GM18526 (cell line): ENCODE data around the gene SNRPA1.

Experiments used
- POLR2A ChIP-seq: IDR thresholded peaks from 3 replicates; pipeline ENCODE4 v1.6.1; 2011; ENCODE audit not compliant: insufficient read length; ENCODE audit errors: extremely low read depth

SNRPA1 gene

DNA sequence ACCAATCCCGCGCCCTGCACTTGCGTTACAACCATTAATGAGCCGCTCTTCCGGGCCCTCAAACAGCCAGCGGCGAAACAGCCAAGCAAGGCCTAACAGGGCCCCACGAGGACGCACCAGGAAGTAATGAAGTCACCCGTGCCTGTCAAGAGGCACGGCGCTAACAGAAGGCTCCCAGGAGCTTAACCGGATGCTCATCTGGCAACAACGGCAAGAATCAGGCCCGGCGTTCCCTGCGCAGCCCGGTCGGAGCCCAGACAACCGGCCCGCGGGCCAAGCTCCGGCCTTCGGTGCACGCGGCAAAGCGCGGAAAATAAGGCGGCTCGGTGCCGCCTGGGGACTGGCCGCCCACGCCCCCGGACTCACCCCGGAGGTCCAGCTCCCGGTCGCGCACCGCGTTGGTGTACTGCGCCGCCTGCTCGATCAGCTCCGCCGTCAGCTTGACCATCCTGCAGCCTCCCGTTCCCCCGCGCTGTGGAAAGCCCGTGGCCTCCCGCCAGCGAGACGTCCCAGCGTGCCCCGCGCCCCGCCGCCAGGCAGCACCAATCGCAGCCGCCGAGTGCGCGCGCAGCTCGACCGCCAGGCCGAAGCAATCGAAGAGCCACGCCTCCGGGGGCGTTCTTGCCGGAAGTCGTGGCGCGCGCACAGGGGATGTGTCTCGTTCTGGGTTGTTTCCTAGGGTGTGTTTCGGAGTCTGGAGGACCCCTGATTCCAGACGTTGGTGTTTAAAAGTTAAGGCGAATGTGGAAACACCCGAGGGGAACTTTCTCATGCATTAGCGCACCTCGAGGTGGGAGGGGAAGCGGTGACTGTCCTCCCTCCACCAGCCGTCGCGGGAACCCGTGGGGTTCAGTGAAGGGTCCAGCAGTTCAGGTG, at the start of gene SNRPA1:
TSS of gene SNRPA1 (minus strand) at position 518 of the 876 bp plus-strand sequence. CDS start at position 448, 70 bp downstream.
- TF ChIP-seq POLR2A: peak; percentile 81

DNA sequence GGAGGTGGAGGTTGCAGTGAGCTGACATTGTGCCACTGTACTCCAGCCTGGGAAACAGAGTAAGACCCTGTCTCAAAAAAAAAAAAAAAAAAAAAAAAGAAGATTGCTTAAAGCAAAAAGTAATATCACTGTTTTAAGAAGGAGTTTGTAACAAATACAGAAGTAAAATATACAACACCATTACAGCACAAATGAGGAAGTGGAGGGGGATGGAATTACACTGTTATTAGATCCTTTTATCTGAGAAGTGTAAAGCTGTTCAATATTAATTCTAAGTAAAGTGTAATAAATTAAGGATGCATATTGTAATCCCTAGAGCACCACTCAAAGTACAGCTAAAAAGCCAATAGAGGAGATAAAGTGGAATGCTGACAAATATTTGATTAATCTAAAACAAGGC, 47.0 kb upstream of the SNRPA1 start:
- no peak for TF ChIP-seq POLR2A

DNA sequence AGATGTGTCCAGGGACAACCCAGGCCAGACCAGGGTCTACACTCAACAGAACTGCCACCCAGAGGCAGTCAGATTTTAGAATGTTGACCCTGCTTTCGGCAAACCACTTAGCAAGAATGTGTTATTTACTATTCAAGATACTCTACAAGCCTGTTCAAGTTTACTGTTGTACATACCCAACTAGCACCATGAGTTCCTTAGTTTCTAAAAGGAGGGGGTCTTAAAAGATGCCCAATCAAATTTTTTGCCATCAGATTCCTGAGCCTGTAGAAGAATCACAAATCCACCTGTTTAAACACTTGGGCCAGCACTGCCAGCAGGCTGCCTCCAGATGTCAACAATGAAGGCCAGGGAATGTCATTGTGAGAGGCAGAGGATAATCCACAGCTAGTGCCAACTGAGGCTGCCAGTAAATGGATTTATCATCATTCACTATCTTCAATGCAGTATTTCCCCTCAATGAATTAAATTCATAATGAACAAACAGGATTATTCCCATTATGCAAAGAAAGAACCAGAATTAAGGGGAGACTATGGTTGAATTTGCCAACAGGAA, 43.5 kb upstream of the SNRPA1 start:
- no peak for TF ChIP-seq POLR2A

DNA sequence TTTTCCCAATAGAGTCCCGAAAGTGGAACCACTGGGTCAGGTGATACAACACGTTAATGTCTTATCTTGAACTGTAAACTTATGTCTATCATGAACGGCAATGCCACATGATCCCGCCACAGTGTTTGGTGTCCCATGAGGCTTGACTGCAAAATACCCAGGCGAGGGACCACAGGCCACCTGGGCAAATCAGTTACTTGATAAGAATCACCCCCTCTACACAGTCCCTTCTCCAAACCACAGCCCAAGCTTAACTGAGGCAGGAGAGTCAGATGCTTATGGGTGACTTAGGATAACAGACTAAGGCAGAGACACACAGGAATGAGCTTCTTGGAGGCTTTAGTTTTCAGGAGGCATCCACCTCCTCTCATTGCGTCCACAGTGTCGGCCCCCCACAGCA, 42.9 kb upstream of the SNRPA1 start:
- no peak for TF ChIP-seq POLR2A

DNA sequence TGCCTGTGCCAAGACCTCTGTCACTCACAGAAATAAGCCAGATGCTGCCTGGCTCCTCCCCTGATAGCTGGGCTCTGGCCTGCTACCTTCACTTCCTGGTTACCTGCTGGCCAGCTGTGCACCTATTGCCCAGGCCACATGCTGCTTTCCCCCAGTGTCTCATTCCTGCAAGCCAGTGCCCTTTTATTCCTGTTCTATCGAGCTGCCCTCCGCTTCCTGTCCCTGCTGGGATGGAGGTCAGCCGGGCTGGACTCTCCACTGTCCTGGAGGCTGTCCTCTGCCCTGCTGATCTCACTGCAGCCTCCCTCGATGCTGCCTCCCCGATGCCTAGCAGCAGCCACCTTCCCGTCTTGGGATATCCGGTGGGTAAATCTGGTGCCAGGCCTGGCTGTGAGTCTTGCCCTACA, 37.0 kb upstream of the SNRPA1 start:
- no peak for TF ChIP-seq POLR2A

DNA sequence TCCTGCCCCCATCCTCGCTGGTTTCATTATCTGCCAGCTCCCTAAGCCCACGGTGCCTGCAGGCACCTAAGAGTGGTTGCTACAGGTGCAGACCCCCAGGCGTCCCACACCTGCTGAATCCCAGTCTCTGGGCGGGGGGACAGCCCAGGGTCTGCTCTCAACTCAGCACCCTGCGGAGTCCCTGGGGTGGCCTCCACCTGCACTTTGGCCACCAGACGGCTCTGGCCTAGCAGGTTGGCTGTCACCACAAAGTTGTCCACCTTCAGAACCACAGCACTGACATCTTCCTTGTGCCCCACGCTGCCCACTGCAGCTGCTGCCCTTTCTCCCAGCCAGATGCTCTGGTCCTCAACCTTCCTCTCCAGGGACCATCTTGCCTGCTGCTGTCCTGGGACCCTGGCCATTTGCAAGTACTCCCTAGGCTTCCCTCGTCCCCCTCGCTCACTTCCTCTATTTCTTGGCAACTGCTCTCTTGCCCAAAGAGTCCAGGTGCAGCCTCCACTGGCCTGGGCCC, 34.9 kb upstream of the SNRPA1 start:
- no peak for TF ChIP-seq POLR2A

DNA sequence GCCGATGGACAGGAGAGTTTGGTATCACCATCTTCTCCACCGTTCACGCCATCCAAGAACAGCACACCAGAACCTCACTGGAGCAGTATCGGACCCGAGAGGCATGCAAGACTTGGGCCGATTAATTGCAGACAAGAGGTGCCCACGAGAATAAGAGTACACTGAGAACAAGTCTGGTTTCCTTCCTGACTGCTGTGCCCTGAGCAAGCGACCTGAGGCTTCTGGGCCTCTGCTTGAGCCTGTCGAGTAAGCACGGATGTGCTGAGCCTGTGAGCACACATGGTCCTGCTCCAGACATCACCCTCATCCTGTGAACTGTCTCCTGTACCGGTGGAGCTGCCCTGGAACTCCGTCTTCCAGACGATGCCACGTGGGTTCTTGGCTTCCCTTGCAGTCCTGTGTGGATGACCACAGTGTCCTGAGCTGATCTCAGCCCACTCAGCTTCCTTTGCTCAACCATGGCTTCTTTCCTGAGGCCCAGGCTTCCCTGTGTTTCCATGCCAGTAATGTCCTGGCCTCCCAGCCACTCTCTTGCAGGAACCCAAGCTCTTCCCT, 34.3 kb upstream of the SNRPA1 start:
- no peak for TF ChIP-seq POLR2A

DNA sequence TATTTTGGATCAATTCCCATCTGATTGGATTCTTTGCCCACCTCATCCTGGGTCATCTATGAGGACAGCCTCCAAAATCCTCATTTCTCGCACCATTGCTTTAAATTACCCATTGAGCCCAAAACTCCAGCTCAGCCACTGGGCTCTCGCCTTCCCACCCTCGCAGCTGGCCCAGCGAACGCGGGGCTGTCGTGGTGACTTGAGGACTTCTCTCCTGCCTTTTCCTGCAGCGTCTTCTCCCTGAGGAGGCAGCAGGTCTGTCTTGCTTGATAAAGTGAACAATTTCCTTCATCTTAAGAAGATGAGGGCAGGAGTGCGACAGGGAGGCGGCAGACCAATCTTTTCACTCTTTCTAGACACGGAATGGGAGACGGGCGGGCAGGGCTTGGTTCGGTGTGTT, 33.0 kb upstream of the SNRPA1 start:
- TF ChIP-seq POLR2A: no peak

DNA sequence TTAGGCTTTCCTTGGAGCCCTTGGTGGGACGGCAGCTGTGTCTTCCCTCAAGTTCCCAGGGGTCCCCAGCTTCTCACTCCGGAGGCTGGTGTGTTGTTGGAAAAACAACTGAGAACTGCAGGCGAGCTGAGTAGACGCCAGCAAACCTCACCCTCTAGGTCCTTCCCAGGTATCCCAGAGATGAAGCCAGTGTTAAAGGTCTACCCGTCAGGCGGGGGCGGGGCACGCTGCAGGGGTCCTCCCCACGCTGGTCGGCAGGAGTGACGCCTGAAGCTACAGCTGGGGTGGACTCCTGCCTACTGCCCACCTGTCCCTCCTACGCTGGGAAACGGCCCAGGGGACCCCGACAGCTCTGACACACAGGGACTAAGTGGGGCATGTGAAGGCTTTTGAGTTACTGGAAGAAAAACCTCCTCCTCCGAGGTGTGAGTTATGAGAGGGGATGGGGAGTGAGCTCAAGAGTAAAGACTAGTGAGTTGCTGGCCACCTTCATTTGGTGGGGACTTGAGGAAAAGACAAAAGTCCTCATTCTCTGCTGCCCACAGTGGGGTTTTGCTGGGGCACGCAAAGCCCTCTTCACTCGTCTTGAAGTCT, 32.2 kb upstream of the SNRPA1 start:
- no peak for TF ChIP-seq POLR2A

DNA sequence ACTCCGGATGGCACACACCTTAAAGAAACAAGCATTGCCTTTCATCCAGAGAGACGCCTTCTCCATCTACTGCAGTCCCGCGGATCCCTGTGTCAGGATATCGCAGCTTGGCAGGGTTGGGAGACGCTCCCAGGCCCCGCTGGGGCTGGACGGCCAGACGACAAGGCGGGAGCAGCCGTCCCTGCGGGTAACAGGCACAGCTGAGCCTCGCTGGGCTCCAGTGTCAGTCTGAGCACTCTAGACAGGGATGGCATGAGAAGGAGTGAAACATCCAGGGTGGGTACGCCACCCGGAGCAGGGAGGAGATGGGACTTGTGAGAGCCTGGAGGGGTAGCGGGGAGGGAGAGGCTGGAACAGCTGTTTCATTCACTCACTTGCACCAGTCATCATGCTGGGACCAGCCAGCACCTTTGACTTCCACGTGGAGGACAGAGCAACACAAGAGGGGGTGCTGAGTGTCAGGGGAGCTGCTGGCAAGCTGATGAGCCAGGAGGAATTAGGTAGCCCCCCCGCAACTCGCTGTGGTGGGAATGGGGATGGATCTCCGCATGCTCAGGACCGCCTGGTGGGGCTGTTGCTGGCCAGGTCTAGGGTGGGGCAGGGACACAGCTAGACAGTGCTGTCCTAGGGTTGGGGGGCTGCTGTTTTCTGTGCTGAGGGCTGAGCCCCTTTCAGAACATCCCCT, 31.6 kb upstream of the SNRPA1 start:
- TF ChIP-seq POLR2A: no peak

DNA sequence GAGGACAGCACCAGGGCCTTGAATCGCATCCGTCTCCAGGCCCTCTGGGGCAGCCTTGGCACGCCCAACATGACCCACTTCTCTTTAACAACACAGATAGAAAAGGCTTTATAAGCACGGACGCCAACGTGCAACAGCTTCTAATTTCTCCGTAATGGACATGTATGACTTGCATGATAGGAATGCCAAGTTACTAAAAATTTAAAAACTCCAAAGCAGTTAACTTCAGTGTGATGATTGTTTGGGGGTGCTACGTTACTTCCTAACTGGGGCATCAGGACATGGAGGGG, 30.9 kb upstream of the SNRPA1 start:
- no peak for TF ChIP-seq POLR2A

DNA sequence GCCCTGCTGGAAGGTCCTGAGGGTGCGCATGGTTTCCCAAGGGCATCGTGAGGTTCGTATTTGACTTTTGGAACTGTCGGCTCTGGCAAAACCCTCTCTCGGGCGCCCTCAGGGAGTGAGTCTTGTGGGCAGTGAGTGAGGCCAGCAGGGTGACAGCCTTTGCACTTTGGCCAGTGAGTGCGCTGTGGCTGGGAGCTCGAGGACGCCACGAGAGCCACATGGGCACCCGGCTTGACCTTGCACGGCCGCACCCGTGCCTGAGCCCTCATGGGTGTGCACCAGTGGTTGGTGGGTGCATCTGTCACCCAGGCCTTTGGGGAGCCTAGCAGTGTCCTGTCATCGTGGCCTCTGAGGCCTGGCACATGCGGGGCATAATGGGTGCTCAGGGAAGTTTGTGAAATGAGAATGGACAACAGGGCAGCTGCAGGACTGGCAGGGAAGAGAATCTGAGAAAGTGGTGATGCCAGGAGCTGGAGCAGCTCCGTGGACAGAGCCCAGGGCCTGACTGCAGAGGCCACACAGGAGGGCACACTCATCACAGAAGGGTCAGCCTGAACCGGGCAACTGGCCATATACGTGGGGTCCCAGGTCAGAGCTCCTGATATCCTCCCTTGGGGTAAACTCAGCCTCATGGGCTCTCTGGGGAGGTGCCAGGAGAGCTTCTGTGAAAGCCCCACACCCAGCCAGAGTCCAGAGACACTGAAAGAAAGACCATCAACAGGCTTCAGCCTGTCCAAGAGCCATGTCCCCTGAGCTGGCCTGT, 30.4 kb upstream of the SNRPA1 start:
- no peak for TF ChIP-seq POLR2A

DNA sequence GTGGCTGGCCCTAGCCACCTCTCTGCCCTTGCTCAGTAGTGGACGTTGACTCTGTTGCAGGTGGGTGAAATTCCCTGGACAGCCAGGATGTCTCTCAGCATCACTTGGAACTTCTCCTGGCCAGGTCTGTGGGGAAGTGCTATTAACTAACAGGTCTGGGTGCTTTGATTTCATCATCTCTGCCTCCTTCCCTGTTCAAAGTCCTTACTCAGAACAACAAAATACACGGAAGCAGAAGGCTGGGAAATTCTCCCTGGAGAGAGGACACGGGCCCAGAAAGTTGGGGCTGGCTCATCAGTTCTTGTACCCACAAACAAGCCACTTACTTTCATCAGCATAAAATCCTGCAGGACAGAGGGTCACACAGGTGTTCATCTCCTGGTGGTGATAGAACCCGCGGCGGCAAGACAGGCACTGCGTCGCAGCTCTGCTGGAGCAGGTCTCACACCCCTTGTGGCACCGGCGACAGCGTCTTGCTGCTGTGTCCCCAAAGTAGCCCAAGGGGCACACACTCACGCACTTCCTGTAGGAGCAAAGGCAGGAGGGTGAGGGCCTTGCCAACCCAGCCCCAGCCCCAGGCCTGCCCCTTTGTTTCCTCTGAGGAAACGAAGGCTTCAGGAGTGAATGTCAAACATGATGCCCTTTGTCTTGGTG, 29.6 kb upstream of the SNRPA1 start:
- TF ChIP-seq POLR2A: no peak
